Stimulated activated CD4-positive, alpha-beta T cell treated with anti-CD3 and anti-CD28 coated beads, Interleukin-2, amount 100 ng/mL, for 24 hours (primary cell): ENCODE results near the gene TRAPPC11.
"Not testable (repeated sequence)": the region's sequence is repeated elsewhere in the genome, so short reads cannot be mapped to it uniquely, and the experiment has no call there.

Experiments
- DNase-seq, 2 donors: peaks; one replicate each; pipeline ENCODE4 v3.0.0-alpha.2; 2020

The TRAPPC11 gene

DNA sequence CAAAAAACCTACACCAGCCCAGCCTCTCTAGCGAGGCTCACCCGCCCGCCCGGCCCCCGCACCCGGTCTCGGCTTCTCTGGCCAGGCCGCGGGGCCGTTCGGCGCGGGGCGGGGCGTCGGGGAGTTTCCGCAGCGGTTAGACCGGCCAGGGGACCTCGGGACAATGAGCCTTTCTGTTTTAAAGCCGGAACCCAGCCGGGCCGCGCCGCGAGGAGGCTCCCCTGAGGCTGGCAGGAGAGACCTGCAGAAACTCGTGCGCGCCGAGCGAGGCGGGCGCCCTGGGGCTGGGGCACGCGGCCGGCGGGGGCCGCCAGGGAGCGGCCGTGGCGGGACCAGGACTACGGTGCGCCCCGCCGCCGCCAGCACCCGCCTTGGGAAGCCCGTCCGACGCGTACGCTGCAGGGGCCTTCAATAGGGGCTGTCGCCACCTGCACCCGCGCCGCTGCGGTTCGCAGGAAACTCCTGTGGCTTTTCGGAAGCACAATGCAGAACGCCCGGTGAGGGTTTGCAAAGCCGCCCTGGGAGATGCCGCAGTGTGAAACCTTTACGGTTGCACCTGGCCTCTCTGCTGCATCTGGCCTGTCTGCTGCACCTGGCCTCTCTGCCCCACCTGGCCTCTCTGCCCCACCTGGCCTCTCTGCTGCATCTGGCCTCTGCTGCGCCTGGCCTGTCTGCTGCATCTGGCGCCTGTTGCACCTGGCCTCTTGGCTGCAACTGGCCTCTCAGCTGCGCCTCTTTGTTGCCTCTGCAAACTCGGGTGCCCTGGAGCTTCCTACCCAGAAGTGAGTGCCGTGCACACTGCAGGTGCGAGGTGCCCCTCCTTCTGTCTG is 63.9 kb downstream of the TRAPPC11 start:
- peak; percentile 49 to 51 for DNase-seq

GRCh38 chr4:183723561-183724228 is 64.6 kb downstream of the TRAPPC11 start:
- DNase-seq = no peak

GRCh38 chr4:183725585-183725984 is 66.5 kb downstream of the TRAPPC11 start:
- DNase-seq = not testable (repeated sequence)

DNA sequence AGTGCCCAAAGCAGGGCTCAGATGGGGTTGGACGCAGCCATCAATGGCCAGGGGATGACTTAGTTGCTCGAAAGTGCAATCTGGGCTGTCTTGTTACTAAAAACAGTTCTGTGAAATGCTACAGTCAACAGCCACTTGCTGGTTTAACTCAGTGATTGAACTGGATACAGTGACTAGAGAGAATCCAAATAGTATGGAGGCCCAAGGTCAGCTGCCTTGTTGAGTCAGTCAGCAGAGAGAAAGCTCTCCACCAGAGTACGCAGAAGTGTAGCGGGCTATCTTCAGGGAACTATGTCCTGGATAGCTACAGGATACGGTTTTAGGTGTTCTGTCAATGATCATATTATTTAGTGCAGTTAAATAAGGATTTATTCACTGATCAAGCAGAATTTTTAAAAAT is 68.4 kb downstream of the TRAPPC11 start:
- no peak for DNase-seq

GRCh38 chr4:183728223-183729068 is 69.4 kb downstream of the TRAPPC11 start:
- DNase-seq = no peak

DNA sequence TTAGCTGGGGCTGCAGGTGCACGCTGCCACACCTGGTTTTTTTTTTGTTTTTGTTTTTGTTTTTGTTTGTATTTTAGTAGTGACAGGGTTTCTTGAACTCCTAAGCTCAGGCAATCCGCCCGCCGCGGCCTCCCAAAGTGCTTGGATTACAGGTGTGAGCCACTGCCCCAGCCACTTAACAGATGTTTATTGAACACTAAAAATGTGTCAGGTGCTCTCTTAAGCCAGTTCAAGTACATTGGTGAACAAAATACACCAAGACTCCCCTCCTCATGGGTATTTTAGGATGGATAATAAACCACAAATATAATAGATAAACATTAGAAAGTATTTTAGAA is 69.9 kb downstream of the TRAPPC11 start:
- DNase-seq = no peak

- no peak for DNase-seq
These were observed 70.6 kb downstream of the TRAPPC11 start for GRCh38 chr4:183729430-183730328.

DNA sequence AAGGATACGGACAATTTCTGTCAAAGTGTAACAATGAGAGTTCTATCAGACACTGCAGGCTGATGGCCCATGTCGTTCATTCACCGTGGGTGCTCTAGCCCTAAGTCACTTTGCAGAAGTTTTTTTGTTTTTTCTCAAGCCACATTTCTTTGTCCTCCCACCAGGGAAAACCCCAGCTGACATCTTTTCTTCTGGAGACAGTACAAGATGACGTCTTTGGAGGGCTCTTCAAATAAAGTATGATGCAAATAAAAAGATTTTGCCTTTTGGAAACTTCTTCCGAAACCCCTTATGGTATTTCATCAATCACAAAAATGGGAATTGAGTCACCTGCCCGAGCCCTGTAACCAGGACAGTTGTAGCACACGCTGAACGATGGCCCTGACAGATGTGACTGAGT is 73.2 kb downstream of the TRAPPC11 start:
- no peak for DNase-seq

DNA sequence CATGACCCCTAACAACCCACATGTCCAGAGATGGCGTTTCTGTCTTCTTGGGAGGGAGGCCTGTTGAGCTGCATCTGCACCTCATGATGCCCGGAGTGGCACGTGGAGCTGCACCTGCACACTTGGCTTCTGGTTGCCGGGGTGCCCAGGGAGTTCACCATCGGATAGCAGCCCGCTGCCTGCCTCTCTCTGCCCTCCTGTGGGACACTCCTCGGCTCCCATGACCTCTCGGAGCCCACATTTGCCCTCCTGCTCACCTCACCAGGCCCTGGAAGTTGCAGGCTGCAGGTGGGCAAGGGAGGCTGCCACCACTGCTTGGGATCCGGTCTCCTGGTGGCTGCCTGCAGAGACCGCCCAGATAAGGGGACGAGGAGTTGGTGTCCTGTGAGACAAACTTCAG is 74.1 kb downstream of the TRAPPC11 start:
- no peak for DNase-seq

DNA sequence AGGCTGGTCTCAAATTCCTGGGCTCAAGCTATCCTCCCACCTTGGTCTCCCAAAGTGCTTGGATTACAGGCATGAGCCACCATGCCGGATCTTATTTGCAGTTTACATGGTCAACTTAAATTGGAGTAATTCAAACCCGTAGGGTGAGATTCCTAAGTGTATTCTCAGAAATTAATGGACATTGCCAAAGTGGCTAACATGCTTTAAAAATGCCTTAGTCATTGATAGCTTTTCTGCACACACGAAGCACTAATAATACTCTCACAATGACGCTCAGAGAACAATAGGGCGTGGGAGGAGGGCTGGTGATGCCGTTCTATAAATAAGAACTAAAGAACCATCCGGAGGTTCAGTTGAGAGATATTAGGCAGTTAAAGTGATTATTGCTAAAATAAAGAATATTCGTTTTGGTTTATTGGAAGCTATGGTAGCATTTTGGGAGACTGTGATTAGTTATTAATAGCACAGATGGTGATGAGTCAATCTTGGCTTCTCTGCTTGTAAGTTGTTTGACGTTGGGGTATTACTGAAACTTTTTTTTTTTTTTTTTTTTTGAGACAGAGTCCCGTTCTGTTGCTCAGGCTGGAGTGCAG is 79.1 kb downstream of the TRAPPC11 start:
- DNase-seq = no peak

DNA sequence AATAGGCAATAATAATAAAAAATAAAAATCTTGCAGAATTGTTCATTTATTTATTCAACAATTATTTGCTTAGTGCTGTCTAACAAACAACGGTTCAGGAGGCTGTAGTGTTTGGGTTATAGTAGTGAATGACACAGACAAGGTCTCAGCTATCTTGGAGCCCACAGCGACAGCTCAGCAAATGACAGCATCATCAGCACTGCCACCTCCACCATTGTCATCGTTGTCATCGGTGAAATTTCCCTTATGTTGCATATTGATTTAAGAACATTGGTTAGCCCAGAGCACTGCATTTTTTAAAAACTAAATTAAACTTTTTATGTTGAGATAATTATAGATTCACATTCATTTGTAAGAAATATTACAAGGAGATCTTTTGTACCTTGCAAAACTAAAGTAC is 79.9 kb downstream of the TRAPPC11 start:
- no peak for DNase-seq

GRCh38 chr4:183746305-183747229 is 87.5 kb downstream of the TRAPPC11 start:
- DNase-seq = no peak

DNA sequence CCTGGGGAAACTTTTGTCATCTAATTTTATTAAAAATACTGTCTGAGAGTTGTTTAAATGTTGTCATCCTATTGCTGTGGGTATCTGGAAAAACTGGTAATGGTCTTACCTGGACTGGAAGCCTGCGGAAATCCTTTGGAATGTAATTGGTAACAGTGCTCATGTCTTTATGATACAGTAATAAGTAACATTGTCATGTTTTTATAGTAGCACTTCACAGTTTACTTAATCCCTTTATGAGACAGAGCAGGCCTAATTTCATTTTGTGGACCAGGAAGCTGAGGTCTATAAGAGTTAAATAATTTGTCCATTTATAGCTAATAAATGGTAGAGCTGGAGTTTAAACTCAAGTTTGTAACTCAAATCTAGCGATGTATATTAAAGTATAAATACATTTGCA is 88.3 kb downstream of the TRAPPC11 start:
- no peak for DNase-seq

DNA sequence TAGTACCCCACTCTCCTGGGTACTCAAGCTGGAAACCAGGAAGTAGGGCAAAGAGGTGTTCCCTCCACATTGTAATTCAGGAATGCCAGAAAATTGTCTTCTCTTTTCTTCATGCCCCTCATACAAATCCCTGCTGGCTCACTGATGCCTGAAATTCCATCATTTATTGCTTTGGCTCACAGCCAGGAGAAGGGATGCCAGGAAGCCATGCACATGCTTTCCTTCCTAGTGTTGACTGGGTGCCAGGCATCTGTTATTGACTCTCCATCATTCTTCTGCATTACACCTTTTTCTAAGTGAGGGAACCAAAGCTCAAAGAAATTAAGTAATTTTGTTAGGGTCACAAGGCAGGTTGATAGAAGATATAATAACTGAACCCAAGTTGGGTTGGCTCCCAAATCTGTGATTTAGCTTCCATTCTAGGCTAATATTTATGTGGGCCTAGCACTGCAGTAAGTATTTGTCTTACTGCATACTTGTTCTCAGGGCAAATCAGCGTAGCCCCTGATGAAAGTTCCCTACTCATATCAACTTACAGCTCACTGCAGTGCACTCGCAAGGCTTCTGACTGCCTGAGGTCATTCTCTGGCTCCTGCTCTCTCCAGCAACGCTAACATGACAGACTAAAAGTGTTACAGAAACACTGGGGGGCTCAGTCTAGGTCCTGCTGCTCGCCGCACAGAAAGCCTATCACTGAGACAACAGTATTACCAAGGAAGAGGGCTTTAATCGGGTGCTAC is 89.0 kb downstream of the TRAPPC11 start:
- DNase-seq = no peak

- DNase-seq = no peak
These were observed 92.0 kb downstream of the TRAPPC11 start for GRCh38 chr4:183751106-183751505.

DNA sequence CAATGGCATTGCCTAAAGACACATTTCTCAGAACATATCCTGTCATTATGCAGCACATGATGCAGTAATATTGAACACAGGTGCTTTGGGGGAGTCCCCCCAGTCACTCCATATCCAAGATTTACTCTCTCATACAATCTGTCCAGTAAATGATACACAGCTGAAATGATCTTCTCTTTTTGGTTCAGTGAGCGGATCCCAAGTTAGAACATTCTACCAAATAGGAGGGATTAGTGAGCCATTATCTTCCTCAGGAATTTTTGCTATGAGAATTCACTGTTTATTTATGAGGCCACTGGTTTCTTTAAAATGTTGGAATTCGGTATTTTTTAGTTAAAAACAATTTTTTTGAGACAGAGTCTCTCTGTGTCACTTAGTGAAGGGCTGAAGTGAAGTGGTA is 96.5 kb downstream of the TRAPPC11 start:
- DNase-seq = no peak

GRCh38 chr4:183757060-183757459 is 98.0 kb downstream of the TRAPPC11 start:
- DNase-seq = no peak

GRCh38 chr4:183758061-183758757 is 99.1 kb downstream of the TRAPPC11 start:
- peak in 1 of 2 donors; percentile 3 for DNase-seq

- no peak for DNase-seq
These were observed 99.8 kb downstream of the TRAPPC11 start for GRCh38 chr4:183758758-183759447.
